IMR-90 (cell line): Measurements from ENCODE around the gene ERG28. TPM values are rescaled to one million over a fixed set of nuclear protein-coding genes. Genes with fewer than 3 reads are reported as not detected.

Experiments
- ATAC-seq: fragments of 200-7000 bp; cut with Tn5 transposase; 2 replicates; pipeline ENCODE4 v1.9.1; 2020; ENCODE audit warnings: low read depth, mild to moderate bottlenecking, moderate library complexity
- BruUV-seq: library from RNA; stranded (reverse); fragments of 400-500 nt; replicated peaks from 2 replicates; lab custom pipeline; 2021; lab: Mats Ljungman, UMichigan
- CTCF ChIA-PET: fragments of 300-600 bp; formaldehyde crosslinking; extraction: SDS; loops from one replicate; lab custom pipeline; 2021; ENCODE audit warnings: antibody characterized with exemption; lab: Yijun Ruan, JAX
- POLR2A ChIA-PET: fragments of 300-600 bp; sonication (Branson Sonifier 250); formaldehyde crosslinking; loops from one replicate; lab custom pipeline; 2022; ENCODE audit warnings: antibody characterized with exemption; ENCODE audit not compliant: unreplicated experiment; lab: Charles Lee
- DNase-seq: peaks from one replicate; pipeline ENCODE4 v3.0.0; 2013
- H2AFZ ChIP-seq: replicated peaks from 2 replicates; pipeline ENCODE3; 2013; ENCODE audit warnings: low read length, mild to moderate bottlenecking; ENCODE audit not compliant: poor library complexity
- H2AK5ac ChIP-seq: 2 replicates; pipeline ENCODE4 v1.6.1; 2013; ENCODE audit warnings: low read depth, low read length, inconsistent platforms
- H2AK9ac ChIP-seq: replicated peaks from 2 replicates; pipeline ENCODE3; 2013; ENCODE audit warnings: mild to moderate bottlenecking, low read depth, low read length, moderate library complexity; ENCODE audit not compliant: poor library complexity
- H2BK120ac ChIP-seq: 2 replicates; pipeline ENCODE4 v1.6.1; 2013; ENCODE audit warnings: low read depth, low read length, inconsistent platforms
- H2BK15ac ChIP-seq: 3 replicates; pipeline ENCODE4 v1.6.1; 2013; ENCODE audit warnings: low read depth, low read length, inconsistent platforms
- H2BK20ac ChIP-seq: 2 replicates; pipeline ENCODE4 v1.6.1; 2013; ENCODE audit warnings: low read depth, mild to moderate bottlenecking, inconsistent platforms, low read length, moderate library complexity
- H2BK5ac ChIP-seq: 2 replicates; pipeline ENCODE4 v1.6.1; 2013; ENCODE audit warnings: mild to moderate bottlenecking, low read depth, low read length, inconsistent platforms; ENCODE audit not compliant: poor library complexity, severe bottlenecking
- H3K14ac ChIP-seq: replicated peaks from 2 replicates; pipeline ENCODE4 v1.6.1; 2013; ENCODE audit warnings: low read depth, low read length, inconsistent platforms
- H3K18ac ChIP-seq: 2 replicates; pipeline ENCODE4 v1.6.1; 2013; ENCODE audit warnings: low read depth, low read length, control low read depth
- H3K23ac ChIP-seq: 2 replicates; pipeline ENCODE4 v1.6.1; 2013; ENCODE audit warnings: low read depth, low read length, inconsistent platforms
- H3K27ac ChIP-seq: 2 replicates; pipeline ENCODE4 v1.5.1; 2013; ENCODE audit warnings: mild to moderate bottlenecking, control low read depth, low read length; ENCODE audit not compliant: insufficient read depth
- H3K27me3 ChIP-seq: 2 replicates; pipeline ENCODE4 v1.6.1; 2013; ENCODE audit warnings: low read length; ENCODE audit not compliant: control insufficient read depth, insufficient read depth
- H3K36me3 ChIP-seq: 2 replicates; pipeline ENCODE4 v1.6.1; 2013; ENCODE audit warnings: low read length, mixed read lengths; ENCODE audit not compliant: control insufficient read depth, insufficient read depth
- H3K4ac ChIP-seq: 2 replicates; pipeline ENCODE4 v1.6.1; 2013; ENCODE audit warnings: low read depth, low read length, inconsistent platforms
- H3K4me1 ChIP-seq: 2 replicates; pipeline ENCODE4 v1.6.1; 2013; ENCODE audit warnings: low read length, mixed read lengths; ENCODE audit not compliant: control insufficient read depth, insufficient read depth
- H3K4me2 ChIP-seq: 2 replicates; pipeline ENCODE4 v1.6.1; 2013; ENCODE audit warnings: low read depth, mild to moderate bottlenecking, control low read depth, low read length, moderate library complexity
- H3K4me3 ChIP-seq: 2 replicates; pipeline ENCODE4 v1.5.1; 2013; ENCODE audit warnings: low read depth, mild to moderate bottlenecking, control low read depth, low read length, moderate library complexity; ENCODE audit not compliant: insufficient read depth
- H3K56ac ChIP-seq: 2 replicates; pipeline ENCODE4 v1.6.1; 2013; ENCODE audit warnings: low read length, inconsistent platforms; ENCODE audit not compliant: insufficient read depth; ENCODE audit errors: extremely low read depth
- H3K79me1 ChIP-seq, 2 experiments: 2 replicates each; pipeline ENCODE4 v1.6.1; 2013; ENCODE audit warnings: low read length in 2 of 2, inconsistent platforms in 1 of 2, low read depth in 1 of 2
- H3K9ac ChIP-seq: 2 replicates; pipeline ENCODE4 v1.6.1; 2013; ENCODE audit warnings: low read depth, low read length, control low read depth
- H3K9me1 ChIP-seq: 2 replicates; pipeline ENCODE4 v1.6.1; 2013; ENCODE audit warnings: low read length, inconsistent platforms; ENCODE audit not compliant: insufficient read depth
- H3K9me3 ChIP-seq: 2 replicates; pipeline ENCODE4 v1.6.1; 2013; ENCODE audit warnings: low read length; ENCODE audit not compliant: control insufficient read depth, insufficient read depth
- H4K20me1 ChIP-seq: 2 replicates; pipeline ENCODE4 v1.6.1; 2013; ENCODE audit warnings: low read length, inconsistent platforms; ENCODE audit not compliant: insufficient read depth
- H4K5ac ChIP-seq: 2 replicates; pipeline ENCODE4 v1.6.1; 2013; ENCODE audit warnings: mild to moderate bottlenecking, low read depth, low read length, control low read depth
- H4K8ac ChIP-seq, 2 experiments: 2 replicates each; pipeline ENCODE4 v1.6.1; 2013; ENCODE audit warnings: low read depth in 2 of 2, low read length in 2 of 2, control low read depth in 1 of 2, inconsistent platforms in 1 of 2
- H4K91ac ChIP-seq: 2 replicates; pipeline ENCODE4 v1.6.1; 2013; ENCODE audit warnings: low read depth, low read length, inconsistent platforms; ENCODE audit not compliant: insufficient read depth
- ELK1 ChIP-seq: fragments of 150-350 bp; IDR thresholded peaks from 2 replicates; pipeline ENCODE4 v1.6.1; 2016; ENCODE audit warnings: low read depth, mild to moderate bottlenecking, low read length, moderate library complexity, borderline replicate concordance
- SMC3 ChIP-seq: fragments of 150-350 bp; IDR thresholded peaks from 2 replicates; pipeline ENCODE4 v1.6.1; 2016; ENCODE audit warnings: low read depth, mild to moderate bottlenecking, antibody characterized with exemption, low read length, moderate library complexity
- WGBS, 2 experiments: methylation state at CpG; one replicate each; pipeline versions ENCODE4 v1.1.5 to v1.1.7; 2013; ENCODE audit warnings: missing lambda C conversion rate in 2 of 2; ENCODE audit not compliant: insufficient read length in 1 of 2; ENCODE audit errors: extremely low coverage in 2 of 2; 5-methylcytosine and 5-hydroxymethylcytosine counted together
- dilution Hi-C: fragments of 300-500 bp; cut with HindIII; formaldehyde crosslinking; loops from one replicate; pipeline ENCODE4 v1.14.3; 2018; ENCODE audit warnings: low sequenced_read_pairs; ENCODE audit not compliant: unreplicated experiment
- in situ Hi-C: fragments of 300-500 bp; cut with MboI; formaldehyde crosslinking; loops from 3 replicates; pipeline ENCODE4 v1.14.3; 2019; ENCODE audit warnings: low sequenced_read_pairs, inconsistent platforms, mixed read lengths
- intact Hi-C: fragments of 100-400 bp; cut with micrococcal nuclease; formaldehyde crosslinking; loops from 2 replicates; pipeline ENCODE4 v1.10.0; 2022
- polyA plus RNA-seq, 3 experiments: library from polyadenylated mRNA; depleted of rRNA; stranded (reverse); fragments of >200 nt; gene quantifications; 2 replicates each; pipeline ENCODE4 v1.2.3, GENCODE V29; 2012; ENCODE audit warnings: low replicate concordance in 1 of 3
- total RNA-seq: library from RNA; depleted of rRNA; stranded (reverse); fragments of >200 nt; gene quantifications from 2 replicates; pipeline ENCODE4 v1.2.3, GENCODE V29; 2012
- TF ChIP-seq, protein P1 (sequence below): fragments of 150-350 bp; IDR thresholded peaks from 2 replicates; pipeline ENCODE4 v1.6.1; 2017; ENCODE audit warnings: mild to moderate bottlenecking, antibody characterized with exemption, low read length, low read depth

ERG28 gene
- total and polyA plus RNA-seq, 2 of the 4 experiments (the other 2 are of a cell fraction), result 0.90 to 15.4 TPM

DNA sequence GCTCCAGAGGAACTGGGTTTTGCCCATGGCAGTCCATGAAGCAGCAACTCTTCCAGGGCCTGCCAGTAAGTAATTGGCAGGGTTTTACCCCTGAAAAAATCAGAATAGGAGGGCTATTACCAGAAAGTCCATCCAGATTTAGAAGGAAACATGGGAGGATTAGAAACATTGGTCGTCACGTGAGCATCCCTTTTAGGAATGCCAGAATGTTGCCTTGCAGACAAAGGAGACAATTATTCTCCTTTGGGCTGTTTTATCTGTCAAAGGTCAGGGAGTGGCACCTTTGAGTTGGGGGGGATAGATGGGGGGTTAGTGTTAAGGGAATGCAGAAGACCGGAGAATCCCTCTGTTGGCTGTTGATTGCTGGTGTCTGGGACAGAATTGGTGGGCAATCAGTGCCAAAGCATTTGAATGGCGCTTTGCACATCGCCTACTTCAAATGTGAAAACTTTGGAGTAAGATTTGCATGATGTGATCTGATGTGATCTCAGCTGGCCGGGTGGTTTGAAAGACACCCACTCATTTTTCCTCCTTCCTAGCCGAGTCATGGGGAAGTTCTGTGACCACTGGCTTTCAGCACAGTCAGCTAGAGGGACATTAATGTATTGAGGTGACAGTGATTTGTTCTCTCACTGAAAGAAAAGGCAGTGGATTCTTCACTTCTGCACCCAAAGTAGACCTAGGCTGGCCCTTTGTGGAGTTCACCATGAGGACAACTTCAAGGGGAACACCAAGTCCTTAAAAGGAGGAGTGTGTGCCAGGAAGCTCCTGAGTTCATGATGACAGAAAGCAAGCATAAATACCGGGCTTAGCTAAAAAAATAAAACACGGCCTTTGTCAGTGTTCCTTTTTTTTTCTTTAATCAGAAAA lies 50.8 kb downstream of the ERG28 start:
- H3K18ac ChIP-seq, result no peak overlapping the region
- no peaks in the 10 kb centered on the region for H4K20me1 ChIP-seq
- H3K27me3 ChIP-seq, result peaks cover 26% of the 10 kb centered on the region
- H3K36me3 ChIP-seq, result no peaks in the 10 kb centered on the region
- ChIA-PET CTCF (interaction anchor here (0.6 kb wide), 2 partner anchors 32 to 39 kb away, joined by 3 read pairs; no protein-coding TSS in a partner anchor), POLR2A (no interaction called here)
- H3K27ac ChIP-seq, result no peak overlapping the region
- no peak overlapping the region for H2BK15ac ChIP-seq
- H3K4ac ChIP-seq, result no peak overlapping the region
- dilution Hi-C loops (no loop called here), intact Hi-C loops (no loop called here), in situ Hi-C loops (no loop called here)
- no peak overlapping the region for H4K5ac ChIP-seq
- no peak overlapping the region; the same call in 1 of the 2 replicates for H3K23ac ChIP-seq
- no peaks in the 10 kb centered on the region for H3K9me1 ChIP-seq
- H3K9ac ChIP-seq, result no peak overlapping the region
- H4K91ac ChIP-seq, result no peak overlapping the region
- H3K4me1 ChIP-seq, result peaks cover 2% of the 10 kb centered on the region; the same call in 1 of the 2 replicates
- DNase-seq, result no peak
- no peak overlapping the region for H3K4me3 ChIP-seq
- H4K8ac ChIP-seq, result no peak overlapping the region
- ATAC-seq, result no peak
- no peaks in the 10 kb centered on the region for H3K79me1 ChIP-seq
- no peak overlapping the region for H3K56ac ChIP-seq
- H2AFZ ChIP-seq, result no peak overlapping the region
- TF ChIP-seq ELK1, result no peak
- TF ChIP-seq, protein P1, sequence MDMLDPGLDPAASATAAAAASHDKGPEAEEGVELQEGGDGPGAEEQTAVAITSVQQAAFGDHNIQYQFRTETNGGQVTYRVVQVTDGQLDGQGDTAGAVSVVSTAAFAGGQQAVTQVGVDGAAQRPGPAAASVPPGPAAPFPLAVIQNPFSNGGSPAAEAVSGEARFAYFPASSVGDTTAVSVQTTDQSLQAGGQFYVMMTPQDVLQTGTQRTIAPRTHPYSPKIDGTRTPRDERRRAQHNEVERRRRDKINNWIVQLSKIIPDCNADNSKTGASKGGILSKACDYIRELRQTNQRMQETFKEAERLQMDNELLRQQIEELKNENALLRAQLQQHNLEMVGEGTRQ, result no peak
- TF ChIP-seq SMC3, result no peak
- no peak overlapping the region for H3K4me2 ChIP-seq
- BruUV-seq, result no TSS peak
- WGBS, 2 experiments, result 20% methylated on average over 1 of the region's 9 CpGs; no CpG with 5 or more reads in 1 of the 2 experiments
- no peak overlapping the region for H2BK20ac ChIP-seq
- H3K14ac ChIP-seq, result no peak overlapping the region
- no peak overlapping the region for H2BK5ac ChIP-seq
- no peak overlapping the region for H2BK120ac ChIP-seq
- no peak overlapping the region for H2AK5ac ChIP-seq
- no peak overlapping the region for H2AK9ac ChIP-seq
- peaks cover 17% of the 10 kb centered on the region for H3K9me3 ChIP-seq
